ENCODE results near the gene RNFT2.

The RNFT2 gene

GRCh38 chr12:116864371-116865160, 126.5 kb downstream of the RNFT2 start:
- no peak overlapping the region for H3K4me3 ChIP-seq (ENCODE audit: low read length)
- TF ChIP-seq ZNF274 (IDR thresholded peaks at IDR 0.05; ENCODE audit: low read depth, low read length): no peak

DNA sequence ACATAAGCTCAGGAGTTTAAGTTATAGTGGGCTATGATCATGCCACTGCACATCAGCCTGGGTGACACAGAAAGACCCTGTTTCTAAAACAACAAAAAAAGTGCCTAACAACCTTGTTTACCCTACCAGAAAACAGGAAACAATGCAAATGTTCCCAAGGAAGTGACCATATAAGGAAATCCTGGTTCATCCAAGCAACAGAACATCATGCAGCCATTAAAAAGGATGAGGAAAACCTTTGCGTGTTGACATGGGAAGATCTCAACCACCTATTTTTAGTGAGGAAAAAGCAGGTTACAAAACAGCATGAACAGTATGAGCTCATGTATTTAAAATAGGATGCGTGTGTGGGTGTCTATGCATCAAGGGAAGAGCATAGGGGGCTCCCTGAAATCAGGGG, 129.4 kb downstream of the RNFT2 start:
- no peak overlapping the region for H3K4me3 ChIP-seq (ENCODE audit: low read length)
- TF ChIP-seq ZNF274 (IDR thresholded peaks at IDR 0.05; ENCODE audit: low read depth, low read length): no peak

DNA sequence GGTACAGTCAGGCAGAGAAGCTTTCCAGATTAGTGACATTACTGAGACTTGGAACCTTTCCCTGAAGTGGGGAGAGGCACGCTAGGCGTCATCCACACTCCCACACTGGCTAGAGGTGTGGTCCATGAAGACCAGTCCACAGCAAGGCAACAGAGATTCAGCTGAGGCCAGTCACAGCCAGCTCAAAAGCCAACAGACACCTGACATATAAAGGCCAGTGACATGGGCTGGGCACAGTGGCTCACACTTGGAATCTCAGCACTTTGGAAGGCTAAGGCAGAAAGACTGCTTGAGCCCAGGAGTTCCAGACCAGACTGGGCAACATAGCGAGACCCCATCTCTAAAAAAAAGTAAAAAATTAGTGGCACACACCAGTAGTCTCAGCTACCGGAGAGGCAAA, 132.2 kb downstream of the RNFT2 start:
- H3K4me3 ChIP-seq (ENCODE audit: low read length): no peak overlapping the region
- no peak for TF ChIP-seq ZNF274 (IDR thresholded peaks at IDR 0.05; ENCODE audit: low read depth, low read length)

- H3K4me3 ChIP-seq (ENCODE audit: low read length): no peak overlapping the region
- no peak for TF ChIP-seq ZNF274 (IDR thresholded peaks at IDR 0.05; ENCODE audit: low read depth, low read length)
These were observed 136.3 kb downstream of the RNFT2 start for GRCh38 chr12:116874324-116874995.

GRCh38 chr12:116876151-116876869, 138.2 kb downstream of the RNFT2 start:
- TF ChIP-seq ZNF274 (IDR thresholded peaks at IDR 0.05; ENCODE audit: low read depth, low read length): no peak
- H3K4me3 ChIP-seq (ENCODE audit: low read length): no peak overlapping the region

DNA sequence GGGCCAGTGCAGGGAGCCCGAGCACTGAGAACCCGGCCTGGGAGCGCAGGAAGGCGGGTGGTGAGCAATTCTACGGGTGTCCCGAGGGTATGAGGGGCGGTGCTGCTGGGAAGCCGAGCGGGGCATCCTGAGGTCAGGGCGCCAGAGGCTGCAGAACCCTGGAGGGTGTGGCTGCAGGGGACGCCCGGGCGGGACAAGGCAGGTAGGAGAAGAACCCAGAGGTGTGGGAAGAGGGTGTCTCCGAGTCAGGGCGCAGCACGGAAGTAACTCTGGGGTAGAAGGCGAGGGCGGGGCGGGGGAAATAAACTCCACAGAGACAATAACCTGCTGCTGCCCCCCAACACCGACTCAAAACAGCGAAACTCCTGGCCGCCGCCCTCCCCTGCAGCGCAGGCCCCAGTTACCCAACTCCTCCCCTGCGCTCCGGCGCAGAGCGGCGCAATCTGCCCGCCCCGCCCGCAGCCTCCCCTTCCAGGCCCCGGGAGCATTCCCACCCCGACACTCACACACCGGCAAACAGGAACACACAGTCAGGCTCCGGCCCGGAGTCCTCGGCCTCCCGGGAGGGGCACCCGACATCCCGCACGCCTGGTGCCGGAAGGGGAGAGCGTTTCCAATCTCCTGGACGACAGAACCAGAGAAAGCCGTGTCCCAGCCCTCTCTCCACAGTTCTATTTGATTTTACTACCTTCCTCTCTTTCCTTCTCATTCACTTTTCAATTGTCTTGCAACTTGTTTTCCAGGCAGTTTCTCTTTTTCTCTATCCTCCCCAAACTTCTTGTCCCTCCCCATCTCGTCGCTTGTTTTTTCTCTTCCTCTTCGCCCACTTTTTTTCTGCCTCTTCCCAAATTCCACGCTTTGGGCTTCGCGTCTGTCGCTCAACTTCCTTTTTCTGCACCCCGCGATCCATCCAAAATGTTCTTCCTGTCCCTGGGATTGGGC, 140.7 kb downstream of the RNFT2 start:
- H3K4me3 ChIP-seq (ENCODE audit: low read length): peak overlapping the region; percentile 20
- TF ChIP-seq ZNF274 (IDR thresholded peaks at IDR 0.05; ENCODE audit: low read depth, low read length): no peak

DNA sequence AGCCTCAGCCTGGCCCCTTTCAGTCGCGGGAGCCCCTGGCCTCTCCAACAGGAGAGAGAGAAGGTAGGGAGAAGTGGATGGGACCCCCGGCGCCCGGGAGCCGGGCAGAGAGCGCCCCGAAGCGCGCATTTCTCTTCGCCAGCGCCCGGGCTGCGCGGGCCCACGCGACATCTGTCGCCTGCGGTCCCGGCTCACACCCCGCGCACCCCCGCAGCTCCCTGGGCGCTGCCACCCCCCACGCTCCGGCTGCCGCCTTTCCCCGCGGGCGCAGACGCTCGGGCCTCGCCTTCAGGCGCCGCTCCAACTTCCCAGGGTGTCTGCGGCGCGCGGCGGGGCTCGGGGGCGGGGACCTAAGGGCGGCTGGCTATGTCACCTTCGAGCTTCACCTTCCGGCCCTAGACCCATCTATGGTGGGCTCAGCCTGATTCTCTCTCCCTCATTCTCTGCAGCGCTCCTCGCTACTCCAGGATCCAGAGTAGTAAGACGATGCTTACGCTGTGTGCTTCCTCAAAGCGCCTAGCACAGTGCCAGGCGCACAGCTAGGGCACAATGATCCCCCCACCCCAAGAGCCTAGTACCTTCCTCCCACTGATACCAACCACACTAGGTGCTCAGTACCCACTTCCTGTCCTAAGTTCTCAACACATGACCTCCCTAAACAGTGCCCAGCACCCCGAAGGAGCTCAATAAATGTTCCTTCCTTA, 141.5 kb downstream of the RNFT2 start:
- TF ChIP-seq ZNF274 (IDR thresholded peaks at IDR 0.05; ENCODE audit: low read depth, low read length): no peak
- peak overlapping the region; percentile 20; the same call in 1 of the 2 replicates for H3K4me3 ChIP-seq (ENCODE audit: low read length)

DNA sequence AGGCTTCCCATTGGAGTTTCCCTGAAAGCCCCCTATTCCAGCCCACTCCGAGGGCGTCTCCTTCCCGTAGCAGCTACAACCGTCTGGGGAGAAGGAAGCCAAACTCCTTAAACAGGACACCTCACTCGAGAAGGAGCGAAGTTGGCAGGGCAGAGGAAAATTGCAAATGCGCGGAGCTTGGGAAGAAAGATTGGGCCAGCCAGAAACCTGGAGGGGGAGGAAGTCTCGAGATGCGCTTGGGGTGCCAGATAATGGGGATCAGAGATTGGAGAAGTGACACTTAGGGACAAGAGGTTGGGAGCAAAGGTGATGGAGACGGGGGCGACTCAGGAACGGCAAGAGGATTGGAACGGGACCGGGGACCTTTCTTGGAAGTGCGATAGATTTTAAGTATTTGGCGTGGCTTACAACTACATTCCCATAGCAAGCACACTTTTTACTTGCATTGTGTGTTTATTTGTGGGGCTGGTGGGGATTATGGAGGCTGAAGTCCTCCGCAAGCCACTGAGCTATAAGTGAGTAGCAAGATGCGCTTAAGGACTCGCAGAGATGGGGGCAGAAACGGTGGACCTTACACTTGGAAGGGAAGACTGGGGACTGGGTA, 142.2 kb downstream of the RNFT2 start:
- H3K4me3 ChIP-seq (ENCODE audit: low read length): peak overlapping the region; percentile 2; the same call in 1 of the 2 replicates
- TF ChIP-seq ZNF274 (IDR thresholded peaks at IDR 0.05; ENCODE audit: low read depth, low read length): no peak

GRCh38 chr12:116880817-116881324, 142.8 kb downstream of the RNFT2 start:
- peak overlapping the region; percentile 24; the same call in 1 of the 2 replicates for H3K4me3 ChIP-seq (ENCODE audit: low read length)
- TF ChIP-seq ZNF274 (IDR thresholded peaks at IDR 0.05; ENCODE audit: low read depth, low read length): no peak

GRCh38 chr12:116881325-116881876, 143.3 kb downstream of the RNFT2 start, which contains the start of gene HRK:
Gene HRK, minus strand, starts transcription at chr12:116881441. Its CDS starts 134 bp downstream, at chr12:116881307.
- no peak for TF ChIP-seq ZNF274 (IDR thresholded peaks at IDR 0.05; ENCODE audit: low read depth, low read length)
- H3K4me3 ChIP-seq (ENCODE audit: low read length): peak within 1 kb of the TSS; percentile 34; the same call in 1 of the 2 replicates

GRCh38 chr12:116881877-116882507, 143.9 kb downstream of the RNFT2 start:
- peak overlapping the region; percentile 34; the same call in 1 of the 2 replicates for H3K4me3 ChIP-seq (ENCODE audit: low read length)
- TF ChIP-seq ZNF274 (IDR thresholded peaks at IDR 0.05; ENCODE audit: low read depth, low read length): no peak

Data from GM08714 (cell line).